ENCODE results near the gene SH2D3C.

SH2D3C gene, protein sequence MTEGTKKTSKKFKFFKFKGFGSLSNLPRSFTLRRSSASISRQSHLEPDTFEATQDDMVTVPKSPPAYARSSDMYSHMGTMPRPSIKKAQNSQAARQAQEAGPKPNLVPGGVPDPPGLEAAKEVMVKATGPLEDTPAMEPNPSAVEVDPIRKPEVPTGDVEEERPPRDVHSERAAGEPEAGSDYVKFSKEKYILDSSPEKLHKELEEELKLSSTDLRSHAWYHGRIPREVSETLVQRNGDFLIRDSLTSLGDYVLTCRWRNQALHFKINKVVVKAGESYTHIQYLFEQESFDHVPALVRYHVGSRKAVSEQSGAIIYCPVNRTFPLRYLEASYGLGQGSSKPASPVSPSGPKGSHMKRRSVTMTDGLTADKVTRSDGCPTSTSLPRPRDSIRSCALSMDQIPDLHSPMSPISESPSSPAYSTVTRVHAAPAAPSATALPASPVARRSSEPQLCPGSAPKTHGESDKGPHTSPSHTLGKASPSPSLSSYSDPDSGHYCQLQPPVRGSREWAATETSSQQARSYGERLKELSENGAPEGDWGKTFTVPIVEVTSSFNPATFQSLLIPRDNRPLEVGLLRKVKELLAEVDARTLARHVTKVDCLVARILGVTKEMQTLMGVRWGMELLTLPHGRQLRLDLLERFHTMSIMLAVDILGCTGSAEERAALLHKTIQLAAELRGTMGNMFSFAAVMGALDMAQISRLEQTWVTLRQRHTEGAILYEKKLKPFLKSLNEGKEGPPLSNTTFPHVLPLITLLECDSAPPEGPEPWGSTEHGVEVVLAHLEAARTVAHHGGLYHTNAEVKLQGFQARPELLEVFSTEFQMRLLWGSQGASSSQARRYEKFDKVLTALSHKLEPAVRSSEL

GRCh38 chr9:127778280-127779135, at the start of gene SH2D3C:
SH2D3C (minus strand) TSS chr9:127778666; CDS start chr9:127778627, 39 bp downstream.
- no peak for DNase-seq

DNA sequence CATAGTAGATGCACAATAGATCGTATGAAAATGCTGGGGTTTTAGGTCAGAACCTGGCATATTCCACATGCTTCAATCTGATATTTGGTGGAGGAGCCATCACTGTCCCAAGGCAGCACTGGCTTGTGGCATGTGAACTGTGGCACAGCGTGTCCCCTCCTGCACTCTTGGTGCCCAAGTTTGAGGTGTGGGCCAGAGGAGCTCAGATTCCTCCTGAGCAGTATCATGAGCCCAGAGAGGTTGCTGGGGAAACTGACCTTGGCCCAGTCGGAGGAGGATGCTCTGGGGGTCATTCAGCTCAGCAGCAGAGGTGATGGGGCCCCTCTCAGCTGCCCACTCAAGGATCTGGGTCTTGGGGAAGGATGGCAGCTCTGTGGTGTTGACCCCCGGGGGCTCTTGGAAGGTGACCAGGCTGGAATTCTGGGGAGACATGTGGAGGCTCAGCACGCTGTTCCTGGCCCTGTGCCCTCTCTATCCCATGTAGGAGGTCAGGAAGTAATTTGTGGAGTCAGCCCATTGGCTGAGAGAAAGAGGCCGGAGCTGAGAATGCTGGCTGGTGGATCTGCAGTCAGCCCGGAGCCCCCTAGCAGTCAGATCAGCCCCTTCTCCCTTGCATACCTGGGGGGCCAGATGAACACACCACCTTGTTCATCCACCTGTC, 47.9 kb upstream of the SH2D3C start:
- no peak for DNase-seq

- DNase-seq = no peak
Measured at GRCh38 chr9:127825319-127826051, 47.0 kb upstream of the SH2D3C start.

- DNase-seq = no peak
Measured at GRCh38 chr9:127822108-127822507, 43.6 kb upstream of the SH2D3C start.

- DNase-seq = no peak
Measured at GRCh38 chr9:127818574-127818973, 40.1 kb upstream of the SH2D3C start.

DNA sequence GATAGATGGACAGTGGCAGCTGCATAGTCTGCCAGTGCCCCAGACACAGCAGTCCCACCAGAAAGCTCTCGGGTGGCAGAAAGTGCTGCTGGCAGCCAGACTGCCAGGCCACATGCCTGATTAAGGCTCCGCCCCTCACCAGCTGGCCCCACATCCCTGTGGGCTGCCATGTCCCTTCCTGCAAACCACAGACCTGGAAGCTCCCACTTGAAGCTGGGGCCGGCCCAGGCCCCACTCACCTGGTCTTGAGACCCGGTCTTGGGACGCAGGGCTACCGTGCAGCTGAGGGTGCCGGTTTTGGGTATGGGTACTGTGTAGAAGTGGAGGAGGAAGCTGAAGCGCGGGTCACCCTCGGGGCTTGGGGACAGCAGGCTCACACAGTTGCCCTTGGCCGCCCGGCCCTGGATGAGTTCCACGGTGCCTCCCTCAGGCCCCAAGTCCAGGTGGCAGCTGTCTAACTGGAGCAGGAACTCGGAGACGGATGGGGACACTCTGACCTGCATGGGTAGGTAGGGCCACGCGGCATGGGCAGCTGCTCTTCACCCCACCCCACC, 39.5 kb upstream of the SH2D3C start:
- DNase-seq = no peak

DNA sequence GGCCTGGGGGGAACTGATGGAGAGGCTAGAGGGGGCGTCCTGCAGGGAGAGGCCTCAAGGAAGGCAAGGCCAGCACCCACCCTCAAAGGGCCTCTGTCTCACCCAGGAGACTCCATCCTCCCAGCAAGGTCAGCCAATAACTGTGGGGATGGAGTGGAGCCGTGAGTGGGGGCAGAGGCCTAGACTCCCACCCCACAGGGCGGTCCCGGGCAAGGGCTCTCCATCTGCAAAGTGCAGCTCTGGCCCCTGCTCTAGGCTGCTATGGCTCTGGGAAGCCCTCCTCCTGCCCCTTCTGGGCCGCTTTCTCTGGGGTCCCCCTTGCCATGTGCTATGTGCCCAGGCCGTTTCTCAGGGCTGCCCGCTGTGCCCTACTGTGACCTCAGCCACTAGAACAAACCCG, 38.3 kb upstream of the SH2D3C start:
- DNase-seq = no peak

DNA sequence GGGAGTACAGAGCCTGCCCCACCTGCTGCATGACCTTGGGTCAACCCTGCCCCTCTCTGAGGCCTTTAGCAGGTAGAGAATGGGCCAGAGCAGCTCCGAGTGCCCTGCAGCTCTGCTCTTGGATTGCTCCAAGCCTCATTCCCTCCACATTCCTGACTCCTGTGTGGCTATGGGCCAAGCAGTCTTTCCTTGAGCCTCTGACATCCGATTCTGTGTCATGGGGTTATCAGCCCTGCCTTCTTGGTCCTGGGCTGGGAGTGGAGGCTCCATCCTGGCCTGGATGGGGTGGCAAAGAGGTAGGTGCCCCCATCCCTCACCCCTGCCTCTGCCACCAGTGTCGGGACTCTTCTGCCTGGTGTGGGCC, 37.9 kb upstream of the SH2D3C start:
- no peak for DNase-seq

DNA sequence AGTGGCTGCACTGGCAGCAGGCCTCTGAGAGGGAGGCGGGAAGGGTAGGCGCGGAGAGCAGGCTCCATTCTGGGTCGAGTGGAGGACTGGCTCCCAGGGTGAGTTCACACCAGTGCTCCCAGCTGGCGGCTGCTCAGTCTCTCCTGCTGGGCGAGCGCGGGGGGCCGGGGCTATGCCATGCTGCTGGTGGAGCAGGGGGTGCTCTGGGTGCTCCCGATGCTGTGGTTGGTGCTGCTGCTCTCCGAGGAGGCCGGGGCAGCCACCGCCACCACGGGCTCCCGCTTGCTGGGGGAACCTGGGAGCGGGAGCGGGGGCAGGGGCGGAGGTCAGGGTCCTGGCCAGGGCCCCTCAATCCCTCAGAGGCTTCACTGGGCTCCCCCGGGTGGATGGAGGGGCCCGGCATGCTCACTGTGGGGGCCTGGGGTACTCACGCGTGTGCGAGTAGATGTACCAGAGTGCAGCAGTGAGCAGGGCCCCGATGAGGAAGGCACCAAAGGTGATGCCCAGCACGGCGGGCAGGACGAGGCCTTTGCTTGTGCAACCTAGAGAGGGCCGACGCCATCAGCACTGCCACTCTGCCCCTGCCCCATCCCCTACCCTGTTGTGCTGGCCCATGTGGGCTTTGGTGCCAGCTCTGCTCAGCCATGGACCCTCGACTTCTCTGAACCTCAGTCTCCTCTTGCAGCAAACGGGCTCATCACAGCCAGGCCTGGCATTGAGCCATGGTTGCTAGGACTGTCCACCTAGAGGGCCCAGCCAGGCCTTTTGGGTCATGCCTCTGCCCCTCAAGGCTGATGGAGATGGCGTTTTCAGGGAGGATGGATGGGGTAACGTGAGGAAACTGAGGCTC, 37.3 kb upstream of the SH2D3C start:
- no peak for DNase-seq

DNA sequence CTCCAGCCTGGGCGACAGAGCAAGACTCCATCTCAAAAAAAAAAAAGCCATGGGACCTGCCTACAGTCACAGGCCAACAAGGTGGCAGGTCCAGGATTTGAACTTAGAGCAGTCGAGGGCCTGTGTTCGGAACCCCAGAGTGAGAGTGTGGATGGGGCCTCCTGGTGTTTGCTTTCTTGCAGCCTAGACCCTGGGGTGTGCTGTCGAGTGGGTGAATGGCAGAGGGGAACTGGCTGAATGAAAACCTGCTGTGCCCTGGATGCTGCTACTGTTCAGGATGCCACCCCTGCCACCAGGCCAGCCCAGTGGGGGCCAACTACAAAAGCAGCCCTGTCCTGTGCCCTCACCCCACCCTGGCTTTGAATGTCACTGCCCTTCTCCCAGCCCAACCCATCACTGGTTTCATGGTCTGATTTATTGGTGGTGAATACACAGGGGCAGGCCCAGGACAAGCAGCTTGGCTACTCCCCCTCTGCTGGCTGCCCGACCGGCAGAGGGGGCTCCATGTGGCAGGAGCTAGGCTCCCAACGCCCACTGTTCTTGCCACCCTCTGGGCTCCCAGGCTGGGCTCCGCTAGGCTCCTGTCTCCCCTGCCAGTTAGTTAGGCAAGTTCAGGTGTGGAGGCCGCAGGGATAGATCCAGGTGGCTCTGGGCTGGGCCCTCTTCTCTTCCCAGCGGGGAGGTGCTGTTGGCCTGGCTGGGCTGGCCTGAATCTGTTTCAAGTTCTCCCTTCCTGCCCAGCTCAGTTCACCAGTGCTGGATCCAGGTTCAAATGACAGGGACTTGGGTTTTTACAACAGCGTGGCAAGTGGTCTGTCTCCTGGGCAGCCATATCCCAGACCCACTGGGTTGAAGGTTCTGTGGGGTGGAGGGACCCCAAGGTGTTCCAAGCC, 36.4 kb upstream of the SH2D3C start:
- no peak for DNase-seq

GRCh38 chr9:127813686-127814226, 35.3 kb upstream of the SH2D3C start:
- DNase-seq = no peak

DNA sequence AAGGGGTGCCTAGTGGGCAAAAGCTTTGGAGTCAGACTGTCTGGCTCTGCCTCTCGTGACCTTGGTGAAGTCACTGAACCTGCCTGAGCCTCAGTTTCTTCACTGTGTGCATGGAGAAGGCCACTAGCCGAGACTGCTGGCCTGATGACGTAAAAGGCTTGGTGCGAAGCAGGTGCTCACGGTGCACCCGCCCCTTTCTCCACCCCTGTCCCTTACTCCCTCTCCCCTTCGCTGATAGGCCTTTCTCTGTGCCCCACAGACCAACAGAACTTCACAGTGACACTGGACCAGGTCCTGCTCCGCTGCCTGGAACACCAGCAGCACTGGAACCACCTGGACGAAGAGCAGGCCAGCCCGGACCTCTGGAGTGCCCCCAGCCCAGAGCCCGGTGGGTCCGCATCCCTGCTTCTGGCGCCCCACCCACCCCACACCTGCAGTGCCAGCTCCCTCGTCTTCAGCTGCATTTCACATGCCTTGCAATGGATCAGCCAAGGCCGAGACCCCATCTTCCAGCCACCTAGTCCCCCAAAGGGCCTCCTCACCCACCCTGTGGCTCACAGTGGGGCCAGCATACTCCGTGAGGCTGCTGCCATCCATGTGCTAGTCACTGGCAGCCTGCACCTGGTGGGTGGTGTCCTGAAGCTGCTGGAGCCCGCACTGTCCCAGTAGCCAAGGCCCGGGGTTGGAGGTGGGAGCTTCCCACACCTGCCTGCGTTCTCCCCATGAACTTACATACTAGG, 34.6 kb upstream of the SH2D3C start:
- no peak for DNase-seq

DNA sequence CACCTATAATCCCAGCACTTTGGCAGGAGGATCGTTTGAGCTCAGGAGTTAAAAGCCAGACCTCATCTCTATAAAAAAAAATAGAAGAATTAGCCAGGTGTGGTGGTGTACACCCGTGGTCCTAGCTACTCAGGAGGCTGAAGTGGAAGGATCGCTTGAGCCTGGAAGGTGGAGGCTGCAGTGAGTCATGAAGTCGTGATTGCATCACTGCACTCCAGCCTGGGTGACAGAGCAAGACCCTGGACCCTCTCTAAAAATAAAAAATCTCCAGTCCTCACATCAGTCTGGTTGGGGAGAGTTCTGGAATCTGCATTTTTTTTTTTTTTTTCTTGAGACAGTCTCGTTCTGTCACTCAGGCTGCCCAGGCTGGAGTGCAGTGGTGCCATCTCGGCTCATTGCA, 33.5 kb upstream of the SH2D3C start:
- no peak for DNase-seq

GRCh38 chr9:127810378-127811187, 32.1 kb upstream of the SH2D3C start:
- no peak for DNase-seq

DNA sequence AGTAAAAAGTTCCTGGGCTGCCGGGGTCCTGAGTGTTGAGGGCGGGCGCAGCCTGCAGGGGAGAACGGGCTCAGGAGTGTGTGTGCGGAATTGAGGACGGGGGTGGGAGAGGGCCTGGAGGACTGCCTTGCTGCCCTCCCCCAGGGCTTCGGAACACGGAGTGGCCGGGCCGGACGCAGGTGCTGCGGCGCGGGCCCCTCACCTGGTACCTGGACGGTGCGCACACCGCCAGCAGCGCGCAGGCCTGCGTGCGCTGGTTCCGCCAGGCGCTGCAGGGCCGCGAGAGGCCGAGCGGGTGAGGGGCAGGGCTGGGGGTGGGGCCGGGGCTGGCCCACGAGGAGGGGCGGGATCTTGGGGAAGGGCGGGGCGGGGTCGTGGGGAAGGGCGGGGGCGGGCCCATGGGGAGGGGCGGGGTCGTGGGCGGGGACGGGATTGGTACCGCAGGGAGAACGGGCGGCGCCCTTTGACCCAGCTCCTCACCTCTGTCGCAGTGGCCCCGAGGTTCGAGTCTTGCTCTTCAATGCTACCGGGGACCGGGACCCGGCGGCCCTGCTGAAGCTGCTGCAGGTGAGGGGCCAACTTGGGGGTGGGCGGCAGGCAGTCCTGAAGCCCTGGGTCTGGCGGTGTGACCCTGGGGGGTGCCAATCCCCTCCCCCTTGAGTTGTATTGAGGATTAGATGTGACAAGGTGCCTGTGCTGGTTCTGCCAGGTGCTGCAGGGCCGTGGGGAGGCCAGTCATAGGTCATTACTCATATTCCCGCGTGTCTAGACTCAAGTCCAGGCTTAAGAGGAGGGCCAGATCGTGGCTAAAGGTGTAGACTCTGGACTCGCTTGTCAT, 31.3 kb upstream of the SH2D3C start:
- no peak for DNase-seq

GRCh38 chr9:127809002-127809539, 30.6 kb upstream of the SH2D3C start:
- DNase-seq = no peak

Data from DMS153 (cell line).